Measurements from ENCODE around the gene SLC13A1.
"Not testable (repeated sequence)": the region's sequence is repeated elsewhere in the genome, so short reads cannot be mapped to it uniquely, and the experiment has no call there.

SLC13A1 gene

DNA sequence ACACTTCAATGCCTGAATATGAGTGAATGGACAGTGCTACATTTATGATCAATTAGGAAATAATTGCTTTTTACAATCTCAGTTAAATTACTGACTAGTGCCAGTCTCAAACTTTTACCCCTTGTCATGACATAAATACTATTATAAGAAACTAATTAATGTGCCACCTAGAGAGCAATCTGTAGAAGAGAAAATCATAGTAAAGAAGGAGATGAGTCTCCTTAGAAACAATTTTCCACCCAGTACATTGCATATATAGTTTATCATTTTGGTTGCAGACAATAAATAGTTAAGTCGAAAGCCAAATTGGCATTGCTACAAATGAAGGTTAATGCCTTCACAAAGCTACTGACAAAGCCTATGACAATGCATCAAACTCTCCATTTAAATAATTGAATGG is 68.6 kb downstream of the SLC13A1 start:
- in situ Hi-C loops (cut with MboI; ENCODE audit: low sequenced_read_pairs) = no loop called here

DNA sequence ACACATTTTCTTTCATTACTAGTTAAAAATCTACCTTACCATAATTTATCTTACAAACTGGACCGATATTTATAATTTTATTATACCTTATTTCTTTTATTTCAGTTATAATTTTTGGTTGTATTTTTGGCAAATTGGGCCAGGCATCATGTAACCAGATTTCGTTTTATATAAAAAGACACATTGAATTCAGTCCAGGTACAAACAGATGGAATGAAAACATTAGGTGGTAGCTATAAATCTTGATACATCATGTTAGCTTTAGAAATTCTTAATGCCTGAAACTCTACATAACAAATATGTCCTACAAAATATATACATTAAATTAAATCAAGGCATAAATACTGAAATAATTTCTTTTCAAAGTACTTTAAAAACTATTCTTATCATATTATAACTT is 73.1 kb downstream of the SLC13A1 start:
- in situ Hi-C loops (cut with MboI; ENCODE audit: low sequenced_read_pairs) = no loop called here

DNA sequence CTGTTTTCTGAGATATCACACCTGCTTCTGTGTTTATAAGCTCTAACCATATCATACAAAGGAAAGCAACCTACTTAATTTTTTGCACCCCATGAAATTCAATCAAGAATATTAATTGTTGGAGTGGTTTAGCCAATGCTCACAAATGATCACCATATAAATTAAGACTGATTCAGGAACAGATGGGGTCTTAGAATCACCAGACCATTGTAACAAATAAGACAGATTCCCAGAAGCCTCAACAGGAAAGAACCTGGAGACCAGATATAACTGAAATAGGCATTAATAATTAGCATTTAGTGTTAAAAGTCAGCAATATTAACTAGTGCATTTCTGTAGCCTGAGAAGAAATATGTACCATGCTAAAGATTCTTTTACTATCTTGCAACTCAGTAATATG is 73.6 kb downstream of the SLC13A1 start:
- in situ Hi-C loops (cut with MboI; ENCODE audit: low sequenced_read_pairs) = no loop called here

DNA sequence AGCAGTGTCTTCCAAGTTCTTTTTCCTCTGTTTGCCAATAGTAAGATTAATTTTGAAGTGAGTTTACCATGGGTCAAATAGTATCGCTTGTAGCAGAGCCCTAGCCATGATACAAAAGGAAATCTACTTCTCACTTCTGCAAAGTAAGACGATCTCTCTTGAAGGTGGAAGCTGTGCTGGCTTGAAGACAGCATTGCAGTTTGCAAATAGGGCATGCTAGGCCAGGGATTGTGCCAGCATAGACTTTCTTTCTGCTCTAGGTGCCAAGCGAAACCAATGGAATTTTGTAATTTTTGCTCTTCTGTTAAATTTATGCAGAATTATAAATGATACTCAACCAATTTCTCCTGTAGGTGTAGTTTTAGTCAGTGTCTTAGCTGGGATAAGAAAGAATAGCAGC is 74.5 kb downstream of the SLC13A1 start:
- in situ Hi-C loops (cut with MboI; ENCODE audit: low sequenced_read_pairs) = no loop called here

DNA sequence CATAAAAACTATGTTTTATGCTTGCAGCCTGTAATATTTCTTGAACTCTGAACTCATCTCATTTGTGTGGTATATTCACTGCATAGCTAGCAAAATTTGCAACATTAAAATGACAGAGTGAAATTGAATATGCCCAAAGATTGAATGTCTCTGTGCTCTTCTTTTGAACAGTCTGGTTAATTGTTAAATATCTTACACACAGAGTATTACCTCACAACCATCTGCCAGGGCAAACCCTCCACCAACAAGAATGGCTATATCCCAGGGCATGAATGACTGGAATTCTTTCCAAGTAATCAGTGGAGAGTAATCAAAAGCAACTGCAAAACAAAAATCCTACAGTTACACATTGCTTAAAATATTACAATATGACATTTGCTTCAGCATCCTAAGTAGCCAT is 76.9 kb downstream of the SLC13A1 start:
- in situ Hi-C loops (cut with MboI; ENCODE audit: low sequenced_read_pairs) = no loop called here

DNA sequence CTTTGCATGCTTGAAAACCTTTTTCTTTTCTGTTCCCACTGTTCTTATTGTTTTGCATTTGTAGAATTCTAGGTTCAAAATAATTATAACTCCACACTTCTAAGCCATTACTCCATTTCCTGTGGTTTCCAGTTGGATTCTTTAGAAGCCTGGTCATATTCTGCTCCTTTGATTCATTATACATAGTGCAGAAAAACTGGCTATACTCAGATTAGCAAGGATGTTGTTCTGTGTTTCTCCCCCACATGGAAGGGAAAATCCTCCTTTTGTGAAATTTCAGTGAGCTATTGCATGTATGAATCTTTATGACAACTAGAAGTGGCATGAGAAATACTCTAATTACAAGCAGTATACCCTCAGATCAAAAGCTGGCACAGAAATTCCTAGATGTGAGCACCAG is 79.5 kb downstream of the SLC13A1 start:
- in situ Hi-C loops (cut with MboI; ENCODE audit: low sequenced_read_pairs) = no loop called here

DNA sequence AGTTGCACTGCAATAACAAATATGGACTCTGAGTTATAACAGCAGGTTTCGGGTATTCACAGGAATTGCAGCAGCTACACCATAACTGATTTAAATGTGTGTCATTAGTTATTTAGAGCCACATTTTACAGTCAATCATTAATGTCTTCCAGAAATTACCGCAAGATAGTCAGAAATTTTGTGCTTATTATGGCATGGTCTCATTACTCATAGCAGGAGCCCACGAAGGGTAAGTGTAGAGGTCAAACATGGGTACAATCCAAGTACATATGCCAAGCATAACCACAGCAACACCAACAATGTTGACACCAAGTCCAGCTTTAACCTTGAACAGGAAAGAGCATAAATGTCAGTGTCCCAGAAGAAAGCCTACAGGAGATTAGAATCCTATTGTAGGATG is 84.4 kb downstream of the SLC13A1 start:
- in situ Hi-C loops (cut with MboI; ENCODE audit: low sequenced_read_pairs) = no loop called here

DNA sequence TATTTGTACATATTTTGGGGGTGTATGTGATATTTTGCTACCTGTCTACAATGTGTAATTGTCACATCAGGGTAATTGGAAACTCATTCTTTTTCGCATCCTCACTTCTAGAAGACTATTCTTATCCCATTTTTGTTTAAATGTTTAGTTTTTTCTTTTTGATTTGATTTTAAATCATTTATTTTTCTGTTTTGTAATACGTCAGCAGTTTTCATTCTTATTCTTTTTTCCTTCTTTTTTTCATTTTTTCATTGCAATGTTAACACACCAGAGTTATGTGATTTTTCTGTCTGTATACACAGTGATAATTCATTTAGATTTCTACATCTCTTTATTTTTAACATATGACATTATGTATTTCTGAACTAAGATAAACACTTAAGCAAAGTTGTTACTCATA is 85.5 kb downstream of the SLC13A1 start:
- in situ Hi-C loops (cut with MboI; ENCODE audit: low sequenced_read_pairs) = no loop called here

DNA sequence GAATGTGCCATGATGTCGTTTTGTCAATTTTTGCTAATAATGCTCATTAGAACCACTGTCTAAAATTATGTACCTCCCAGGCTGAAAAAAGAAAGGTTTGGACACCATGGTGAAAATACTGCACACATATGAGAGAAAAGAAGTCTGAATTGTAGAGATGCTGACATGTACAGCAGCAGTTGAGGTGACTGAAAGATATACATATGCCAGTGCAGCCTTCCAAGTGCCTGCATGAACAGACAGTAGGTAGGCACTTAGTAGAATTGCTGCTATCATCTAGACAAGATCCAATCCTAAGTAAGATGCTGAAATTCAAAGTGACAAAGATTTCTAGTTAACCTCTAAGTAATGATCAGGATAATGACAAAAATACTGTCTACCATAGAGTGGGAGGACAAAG is 86.9 kb downstream of the SLC13A1 start:
- in situ Hi-C loops (cut with MboI; ENCODE audit: low sequenced_read_pairs) = no loop called here

DNA sequence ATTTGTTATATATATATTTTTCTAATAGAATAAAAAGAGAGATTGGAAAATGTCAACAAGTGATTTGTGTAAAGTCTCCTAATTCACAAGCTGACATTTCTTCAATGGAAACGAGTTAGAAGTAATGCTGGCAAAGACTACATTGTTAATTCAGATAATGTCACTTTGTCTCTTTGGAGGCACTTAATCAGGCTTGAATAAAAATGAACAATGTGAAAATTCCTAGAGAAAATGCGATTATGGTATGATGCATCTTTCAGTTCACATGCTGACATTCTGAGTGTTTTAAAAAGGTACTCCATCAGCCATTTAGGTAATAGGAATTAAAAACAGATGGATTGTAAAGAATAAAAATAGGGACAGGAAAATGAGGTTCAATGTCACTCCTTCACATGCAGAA is 100.1 kb downstream of the SLC13A1 start:
- in situ Hi-C loops (cut with MboI; ENCODE audit: low sequenced_read_pairs) = no loop called here

DNA sequence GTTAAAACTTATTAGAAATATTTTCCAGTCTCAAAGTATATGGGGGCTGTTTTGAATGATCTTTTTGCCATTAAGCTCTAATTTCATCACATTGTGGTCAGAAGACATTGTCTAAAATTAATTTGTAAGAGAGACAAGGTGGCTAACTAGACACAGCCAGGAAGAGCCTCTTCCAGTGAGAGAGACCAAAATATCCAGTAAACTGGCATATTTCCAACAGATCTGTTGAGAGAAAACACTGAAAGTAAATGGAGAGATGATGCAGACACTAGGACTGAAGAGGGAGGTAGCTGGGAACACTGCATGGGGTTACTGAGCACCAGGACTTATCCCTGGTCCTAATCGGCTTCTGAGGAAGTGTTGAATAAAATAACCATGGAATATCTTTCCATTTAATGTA is 102.8 kb downstream of the SLC13A1 start:
- in situ Hi-C loops (cut with MboI; ENCODE audit: low sequenced_read_pairs) = no loop called here

DNA sequence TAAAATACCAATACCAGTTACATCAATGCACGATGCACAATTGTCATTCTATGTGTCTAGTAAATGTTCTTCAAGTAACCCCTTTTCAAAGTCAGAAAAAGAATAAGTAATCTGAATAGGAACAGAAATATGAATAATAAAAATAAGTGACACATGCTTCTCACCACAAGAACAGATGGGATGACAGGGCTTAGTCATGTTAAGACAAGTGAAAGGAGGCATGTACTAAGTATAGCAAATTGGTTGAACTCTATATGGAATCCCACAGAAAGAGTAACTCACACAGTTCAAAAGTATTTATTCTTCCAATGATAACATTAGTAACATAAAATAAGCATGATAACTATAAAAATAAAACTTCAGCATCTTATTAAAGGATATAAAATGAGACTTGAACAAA is 103.3 kb downstream of the SLC13A1 start:
- in situ Hi-C loops (cut with MboI; ENCODE audit: low sequenced_read_pairs) = no loop called here

DNA sequence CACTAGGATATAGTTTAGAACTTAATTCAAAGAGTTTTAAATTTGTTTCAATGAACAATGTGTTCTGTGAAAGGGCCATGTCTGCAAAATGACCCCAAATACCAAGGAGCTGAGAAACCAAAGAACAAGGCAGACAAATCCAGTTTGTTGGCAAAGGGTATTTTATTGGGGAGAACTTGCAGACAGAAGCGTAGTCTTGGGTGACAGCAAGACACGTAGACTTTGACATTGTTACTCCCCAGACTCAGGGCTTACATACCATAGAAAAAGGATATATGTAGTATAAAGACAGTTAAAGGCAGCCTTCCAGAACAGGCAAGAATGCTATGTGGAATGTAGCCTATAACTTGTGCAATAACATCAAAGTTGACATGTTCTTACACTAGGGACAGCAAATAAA is 109.3 kb downstream of the SLC13A1 start:
- in situ Hi-C loops (cut with MboI; ENCODE audit: low sequenced_read_pairs) = no loop called here

DNA sequence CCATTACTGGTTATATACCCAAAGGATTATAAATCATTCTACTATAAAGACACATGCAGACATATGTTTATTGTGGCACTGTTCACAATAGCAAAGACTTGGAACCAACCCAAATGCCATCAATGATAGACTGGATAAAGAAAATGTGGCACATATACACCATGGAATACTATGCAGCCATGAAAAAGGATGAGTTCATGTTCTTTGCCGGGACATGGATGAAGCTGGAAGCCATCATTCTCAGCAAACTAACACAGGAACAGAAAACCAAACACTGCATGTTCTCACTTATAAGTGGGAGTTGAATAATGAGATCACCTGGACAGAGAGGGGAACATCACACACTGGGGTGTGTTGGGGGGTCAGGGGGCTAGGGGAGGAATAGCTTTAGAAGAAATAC is 112.9 kb downstream of the SLC13A1 start:
- in situ Hi-C loops (cut with MboI; ENCODE audit: low sequenced_read_pairs) = not testable (repeated sequence)

DNA sequence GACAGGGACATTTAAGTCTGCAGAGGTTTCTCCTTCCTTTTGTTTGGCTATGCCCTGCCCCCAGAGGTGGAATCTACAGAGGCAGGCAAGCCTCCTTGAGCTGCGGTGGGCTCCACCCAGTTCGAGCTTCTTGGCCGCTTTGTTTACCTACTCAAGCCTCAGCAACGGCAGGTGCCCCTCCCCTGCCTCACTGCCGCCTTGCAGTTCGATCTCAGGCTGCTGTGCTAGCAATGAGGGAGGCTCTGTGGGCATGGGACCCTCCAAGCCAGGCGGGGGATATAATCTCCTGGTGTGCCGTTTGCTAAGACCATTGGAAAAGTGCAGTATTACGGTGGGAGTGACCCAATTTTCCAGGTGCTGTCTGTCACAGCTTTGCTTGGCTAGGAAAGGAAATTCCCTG is 114.9 kb downstream of the SLC13A1 start:
- in situ Hi-C loops (cut with MboI; ENCODE audit: low sequenced_read_pairs) = not testable (repeated sequence)

DNA sequence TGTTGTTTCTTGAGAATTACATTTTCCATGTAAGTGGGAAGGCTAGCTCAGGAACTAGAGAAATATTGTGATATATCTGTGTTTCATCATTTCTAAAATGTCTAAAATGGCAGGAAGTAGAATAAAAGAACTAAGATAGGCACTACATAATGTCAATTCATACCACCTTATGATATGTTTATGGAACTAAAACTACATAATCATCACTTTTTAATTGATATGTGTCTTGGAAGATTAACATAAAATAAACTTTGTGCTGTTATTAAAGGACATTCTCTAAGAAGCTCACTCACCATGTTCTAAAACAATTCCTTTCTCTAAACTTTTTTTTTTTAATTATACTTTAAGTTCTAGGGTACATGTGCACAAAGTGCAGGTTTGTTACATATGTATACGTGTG is 120.7 kb downstream of the SLC13A1 start:
- in situ Hi-C loops (cut with MboI; ENCODE audit: low sequenced_read_pairs) = no loop called here

DNA sequence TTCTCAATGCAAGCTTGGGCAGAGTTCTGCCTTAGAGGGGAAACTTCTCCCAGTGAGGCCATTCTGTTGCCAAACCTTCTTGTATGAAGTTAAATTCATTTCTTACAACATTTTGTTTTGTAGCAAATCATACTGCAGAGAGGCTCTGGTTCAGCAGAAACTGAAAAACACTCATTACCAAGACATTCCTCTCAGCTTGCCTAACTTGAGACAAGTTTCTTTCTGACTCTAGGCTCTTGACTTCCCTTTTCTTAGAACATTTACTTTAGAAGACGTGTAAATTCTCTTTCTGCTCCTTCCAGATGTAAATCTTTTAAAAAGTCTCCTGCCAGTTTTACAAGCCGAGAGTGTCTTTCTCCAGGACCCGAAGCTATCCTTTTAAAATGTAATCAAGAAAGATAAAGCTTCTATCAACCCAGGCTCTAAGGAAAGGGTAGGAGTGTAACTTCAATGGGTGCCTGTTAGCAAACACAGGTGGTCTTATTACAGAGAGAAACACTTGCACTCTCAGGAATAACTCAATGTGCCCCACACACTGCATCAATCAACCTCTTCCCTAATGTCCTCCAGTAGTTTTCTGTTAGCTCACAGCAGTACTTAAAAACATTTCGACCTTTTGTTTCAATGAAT is 123.8 kb downstream of the SLC13A1 start:
- in situ Hi-C loops (cut with MboI; ENCODE audit: low sequenced_read_pairs) = no loop called here

DNA sequence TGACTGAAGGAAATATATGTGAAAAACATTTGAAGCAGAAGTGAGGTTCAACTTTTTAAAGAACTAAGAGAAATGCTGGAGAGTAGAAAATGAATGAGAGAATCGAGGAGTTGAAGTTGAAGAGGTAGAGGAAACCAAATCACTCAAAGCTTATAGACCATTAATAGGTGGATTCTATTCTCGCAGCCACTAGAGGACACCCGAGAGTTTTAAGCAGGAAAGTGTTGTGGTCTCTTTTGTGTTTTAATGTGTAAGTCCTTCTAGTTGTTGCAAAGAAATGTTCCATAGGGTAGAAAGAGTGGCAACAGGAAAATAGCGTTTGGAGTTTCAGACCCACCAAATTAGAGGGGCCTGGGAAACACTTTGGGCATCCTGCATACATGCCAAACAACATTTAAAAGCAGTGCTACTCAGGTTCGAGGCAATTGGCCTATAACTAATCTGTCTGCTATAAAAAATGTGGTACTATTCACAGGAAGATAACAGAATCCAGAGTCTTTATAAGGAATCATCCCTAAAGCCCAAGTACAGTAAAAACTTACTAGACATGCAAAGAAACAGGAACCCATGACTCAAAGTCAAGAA is 129.0 kb downstream of the SLC13A1 start:
- in situ Hi-C loops (cut with MboI; ENCODE audit: low sequenced_read_pairs) = no loop called here

DNA sequence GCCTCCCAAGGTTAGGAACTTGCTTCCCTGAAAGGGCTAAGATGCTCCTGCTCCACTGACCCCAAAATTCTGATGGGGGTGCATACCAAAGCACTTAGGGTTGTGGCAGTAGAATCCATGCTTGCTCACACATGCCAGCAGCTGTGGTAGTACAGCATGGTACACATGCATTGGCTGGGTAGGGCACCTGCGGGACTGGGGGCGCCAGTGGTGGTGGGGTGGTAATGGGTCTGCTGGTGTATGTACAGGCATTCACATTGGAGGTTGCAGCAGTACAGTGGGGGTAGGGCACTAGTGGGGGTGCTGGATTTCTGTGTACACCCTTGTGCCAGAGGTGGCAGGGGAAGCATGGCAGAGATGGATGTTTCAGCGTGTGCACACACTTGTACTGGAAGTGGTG is 132.0 kb downstream of the SLC13A1 start:
- in situ Hi-C loops (cut with MboI; ENCODE audit: low sequenced_read_pairs) = no loop called here

Measured in HL-60/S4 treated with phorbol 12-myristate 13-acetate at 8.2 ng/mL for 4 days and 3 days (cell line).